IMR-90 (cell line): ENCODE measurements around the gene LYPD4. TPM values are rescaled to one million over a fixed set of nuclear protein-coding genes. Genes with fewer than 3 reads are reported as not detected.

ENCODE experiments used
- ATAC-seq: fragments of 200-7000 bp; cut with Tn5 transposase; 2 replicates; pipeline ENCODE4 v1.9.1; 2020; ENCODE audit warnings: low read depth, mild to moderate bottlenecking, moderate library complexity
- BruUV-seq: library from RNA; stranded (reverse); fragments of 400-500 nt; replicated peaks from 2 replicates; lab custom pipeline; 2021; lab: Mats Ljungman, UMichigan
- CTCF ChIA-PET: fragments of 300-600 bp; formaldehyde crosslinking; extraction: SDS; loops from one replicate; lab custom pipeline; 2021; ENCODE audit warnings: antibody characterized with exemption; lab: Yijun Ruan, JAX
- POLR2A ChIA-PET: fragments of 300-600 bp; sonication (Branson Sonifier 250); formaldehyde crosslinking; loops from one replicate; lab custom pipeline; 2022; ENCODE audit warnings: antibody characterized with exemption; ENCODE audit not compliant: unreplicated experiment; lab: Charles Lee
- DNase-seq: peaks from one replicate; pipeline ENCODE4 v3.0.0; 2013
- H2AFZ ChIP-seq: replicated peaks from 2 replicates; pipeline ENCODE3; 2013; ENCODE audit warnings: low read length, mild to moderate bottlenecking; ENCODE audit not compliant: poor library complexity
- H2AK5ac ChIP-seq: 2 replicates; pipeline ENCODE4 v1.6.1; 2013; ENCODE audit warnings: low read depth, low read length, inconsistent platforms
- H2AK9ac ChIP-seq: replicated peaks from 2 replicates; pipeline ENCODE3; 2013; ENCODE audit warnings: mild to moderate bottlenecking, low read depth, low read length, moderate library complexity; ENCODE audit not compliant: poor library complexity
- H2BK120ac ChIP-seq: 2 replicates; pipeline ENCODE4 v1.6.1; 2013; ENCODE audit warnings: low read depth, low read length, inconsistent platforms
- H2BK15ac ChIP-seq: 3 replicates; pipeline ENCODE4 v1.6.1; 2013; ENCODE audit warnings: low read depth, low read length, inconsistent platforms
- H2BK20ac ChIP-seq: 2 replicates; pipeline ENCODE4 v1.6.1; 2013; ENCODE audit warnings: low read depth, mild to moderate bottlenecking, inconsistent platforms, low read length, moderate library complexity
- H2BK5ac ChIP-seq: 2 replicates; pipeline ENCODE4 v1.6.1; 2013; ENCODE audit warnings: mild to moderate bottlenecking, low read depth, low read length, inconsistent platforms; ENCODE audit not compliant: poor library complexity, severe bottlenecking
- H3K14ac ChIP-seq: replicated peaks from 2 replicates; pipeline ENCODE4 v1.6.1; 2013; ENCODE audit warnings: low read depth, low read length, inconsistent platforms
- H3K18ac ChIP-seq: 2 replicates; pipeline ENCODE4 v1.6.1; 2013; ENCODE audit warnings: low read depth, low read length, control low read depth
- H3K23ac ChIP-seq: 2 replicates; pipeline ENCODE4 v1.6.1; 2013; ENCODE audit warnings: low read depth, low read length, inconsistent platforms
- H3K27ac ChIP-seq: 2 replicates; pipeline ENCODE4 v1.5.1; 2013; ENCODE audit warnings: mild to moderate bottlenecking, control low read depth, low read length; ENCODE audit not compliant: insufficient read depth
- H3K27me3 ChIP-seq: 2 replicates; pipeline ENCODE4 v1.6.1; 2013; ENCODE audit warnings: low read length; ENCODE audit not compliant: control insufficient read depth, insufficient read depth
- H3K36me3 ChIP-seq: 2 replicates; pipeline ENCODE4 v1.6.1; 2013; ENCODE audit warnings: low read length, mixed read lengths; ENCODE audit not compliant: control insufficient read depth, insufficient read depth
- H3K4ac ChIP-seq: 2 replicates; pipeline ENCODE4 v1.6.1; 2013; ENCODE audit warnings: low read depth, low read length, inconsistent platforms
- H3K4me1 ChIP-seq: 2 replicates; pipeline ENCODE4 v1.6.1; 2013; ENCODE audit warnings: low read length, mixed read lengths; ENCODE audit not compliant: control insufficient read depth, insufficient read depth
- H3K4me2 ChIP-seq: 2 replicates; pipeline ENCODE4 v1.6.1; 2013; ENCODE audit warnings: low read depth, mild to moderate bottlenecking, control low read depth, low read length, moderate library complexity
- H3K4me3 ChIP-seq: 2 replicates; pipeline ENCODE4 v1.5.1; 2013; ENCODE audit warnings: low read depth, mild to moderate bottlenecking, control low read depth, low read length, moderate library complexity; ENCODE audit not compliant: insufficient read depth
- H3K56ac ChIP-seq: 2 replicates; pipeline ENCODE4 v1.6.1; 2013; ENCODE audit warnings: low read length, inconsistent platforms; ENCODE audit not compliant: insufficient read depth; ENCODE audit errors: extremely low read depth
- H3K79me1 ChIP-seq, 2 experiments: 2 replicates each; pipeline ENCODE4 v1.6.1; 2013; ENCODE audit warnings: low read length in 2 of 2, inconsistent platforms in 1 of 2, low read depth in 1 of 2
- H3K9ac ChIP-seq: 2 replicates; pipeline ENCODE4 v1.6.1; 2013; ENCODE audit warnings: low read depth, low read length, control low read depth
- H3K9me1 ChIP-seq: 2 replicates; pipeline ENCODE4 v1.6.1; 2013; ENCODE audit warnings: low read length, inconsistent platforms; ENCODE audit not compliant: insufficient read depth
- H3K9me3 ChIP-seq: 2 replicates; pipeline ENCODE4 v1.6.1; 2013; ENCODE audit warnings: low read length; ENCODE audit not compliant: control insufficient read depth, insufficient read depth
- H4K20me1 ChIP-seq: 2 replicates; pipeline ENCODE4 v1.6.1; 2013; ENCODE audit warnings: low read length, inconsistent platforms; ENCODE audit not compliant: insufficient read depth
- H4K5ac ChIP-seq: 2 replicates; pipeline ENCODE4 v1.6.1; 2013; ENCODE audit warnings: mild to moderate bottlenecking, low read depth, low read length, control low read depth
- H4K8ac ChIP-seq, 2 experiments: 2 replicates each; pipeline ENCODE4 v1.6.1; 2013; ENCODE audit warnings: low read depth in 2 of 2, low read length in 2 of 2, control low read depth in 1 of 2, inconsistent platforms in 1 of 2
- H4K91ac ChIP-seq: 2 replicates; pipeline ENCODE4 v1.6.1; 2013; ENCODE audit warnings: low read depth, low read length, inconsistent platforms; ENCODE audit not compliant: insufficient read depth
- BHLHE40 ChIP-seq: fragments of 150-350 bp; IDR thresholded peaks from 2 replicates; pipeline ENCODE4 v1.6.1; 2016; ENCODE audit warnings: mild to moderate bottlenecking, low read depth, low read length
- CHD1 ChIP-seq: IDR thresholded peaks from 2 replicates; pipeline ENCODE4 v1.6.1; 2012; ENCODE audit warnings: low read depth, low read length, improper control_type of control experiment
- ELK1 ChIP-seq: fragments of 150-350 bp; IDR thresholded peaks from 2 replicates; pipeline ENCODE4 v1.6.1; 2016; ENCODE audit warnings: low read depth, mild to moderate bottlenecking, low read length, moderate library complexity, borderline replicate concordance
- FOS ChIP-seq: fragments of 150-350 bp; IDR thresholded peaks from 2 replicates; pipeline ENCODE4 v1.6.1; 2016; ENCODE audit warnings: low read depth, low read length
- MAFK ChIP-seq: IDR thresholded peaks from 2 replicates; pipeline ENCODE4 v1.6.1; 2012; ENCODE audit warnings: low read depth, low read length, improper control_type of control experiment
- MAZ ChIP-seq: IDR thresholded peaks from 2 replicates; pipeline ENCODE4 v1.6.1; 2012; ENCODE audit warnings: low read depth, mild to moderate bottlenecking, low read length, improper control_type of control experiment, moderate library complexity, borderline replicate concordance
- MXI1 ChIP-seq: IDR thresholded peaks from 2 replicates; pipeline ENCODE4 v1.6.1; 2012; ENCODE audit warnings: low read depth, mild to moderate bottlenecking, low read length, moderate library complexity, borderline replicate concordance
- NFE2L2 ChIP-seq: fragments of 150-350 bp; IDR thresholded peaks from 2 replicates; pipeline ENCODE4 v1.6.1; 2016; ENCODE audit warnings: low read depth, mild to moderate bottlenecking, low read length
- POLR2A ChIP-seq: IDR thresholded peaks from 2 replicates; pipeline ENCODE4 v1.6.1; 2012; ENCODE audit warnings: mild to moderate bottlenecking, low read depth, low read length
- RAD21 ChIP-seq: IDR thresholded peaks from 2 replicates; pipeline ENCODE4 v1.6.1; 2012; ENCODE audit warnings: low read length, improper control_type of control experiment
- RCOR1 ChIP-seq: IDR thresholded peaks from 2 replicates; pipeline ENCODE4 v1.6.1; 2012; ENCODE audit warnings: mild to moderate bottlenecking, low read length, improper control_type of control experiment; ENCODE audit not compliant: insufficient replicate concordance
- RFX5 ChIP-seq: IDR thresholded peaks from 2 replicates; pipeline ENCODE4 v1.8.0; 2012; ENCODE audit warnings: low read depth, mild to moderate bottlenecking, low read length, moderate library complexity
- USF2 ChIP-seq: fragments of 150-350 bp; IDR thresholded peaks from 2 replicates; pipeline ENCODE4 v1.6.1; 2017; ENCODE audit warnings: mild to moderate bottlenecking, antibody characterized with exemption, low read length, low read depth
- WGBS, 2 experiments: methylation state at CpG; one replicate each; pipeline versions ENCODE4 v1.1.5 to v1.1.7; 2013; ENCODE audit warnings: missing lambda C conversion rate in 2 of 2; ENCODE audit not compliant: insufficient read length in 1 of 2; ENCODE audit errors: extremely low coverage in 2 of 2; 5-methylcytosine and 5-hydroxymethylcytosine counted together
- dilution Hi-C: fragments of 300-500 bp; cut with HindIII; formaldehyde crosslinking; loops from one replicate; pipeline ENCODE4 v1.14.3; 2018; ENCODE audit warnings: low sequenced_read_pairs; ENCODE audit not compliant: unreplicated experiment
- in situ Hi-C: fragments of 300-500 bp; cut with MboI; formaldehyde crosslinking; loops from 3 replicates; pipeline ENCODE4 v1.14.3; 2019; ENCODE audit warnings: low sequenced_read_pairs, inconsistent platforms, mixed read lengths
- intact Hi-C: fragments of 100-400 bp; cut with micrococcal nuclease; formaldehyde crosslinking; loops from 2 replicates; pipeline ENCODE4 v1.10.0; 2022
- polyA plus RNA-seq, 3 experiments: library from polyadenylated mRNA; depleted of rRNA; stranded (reverse); fragments of >200 nt; gene quantifications; 2 replicates each; pipeline ENCODE4 v1.2.3, GENCODE V29; 2012; ENCODE audit warnings: low replicate concordance in 1 of 3
- total RNA-seq: library from RNA; depleted of rRNA; stranded (reverse); fragments of >200 nt; gene quantifications from 2 replicates; pipeline ENCODE4 v1.2.3, GENCODE V29; 2012

The LYPD4 gene
- total and polyA plus RNA-seq, 2 of the 4 experiments (the other 2 are of a cell fraction): not detected

- Histone ChIP-seq H3K27me3 (no peaks in the 10 kb centered on the region), H3K9me3 (no peaks in the 10 kb centered on the region), H3K36me3 (no peaks in the 10 kb centered on the region), H3K23ac (no peak overlapping the region), H2BK20ac (no peak overlapping the region), H4K8ac (no peak overlapping the region), H3K4me1 (no peaks in the 10 kb centered on the region), H3K14ac (no peak overlapping the region), H4K91ac (no peak overlapping the region), H3K27ac (no peak overlapping the region), H2AK5ac (no peak overlapping the region), H2BK15ac (no peak overlapping the region), H3K9ac (no peak overlapping the region), H2BK5ac (no peak overlapping the region), H3K4ac (no peak overlapping the region), H3K9me1 (no peaks in the 10 kb centered on the region), H4K20me1 (no peaks in the 10 kb centered on the region), H3K4me3 (no peak overlapping the region), H3K56ac (no peak overlapping the region), H3K4me2 (no peak overlapping the region), H3K79me1 (no peaks in the 10 kb centered on the region), H2BK120ac (no peak overlapping the region), H2AFZ (no peak overlapping the region), H4K5ac (no peak overlapping the region), H2AK9ac (no peak overlapping the region), H3K18ac (no peak overlapping the region)
- ATAC-seq: no peak
- 57% methylated on average over 1 of the region's 16 CpGs; no CpG with 5 or more reads in 1 of the 2 experiments for WGBS, 2 experiments
- intact Hi-C loops: no loop called here
- BruUV-seq: no TSS peak
- in situ Hi-C loops: no loop called here
- no peak for DNase-seq
- ChIA-PET POLR2A (no interaction called here), CTCF (no interaction called here)
- dilution Hi-C loops: no loop called here
- TF ChIP-seq MAFK (no peak), RAD21 (no peak), RCOR1 (no peak), NFE2L2 (no peak), RFX5 (no peak), FOS (no peak), BHLHE40 (no peak), USF2 (no peak), CHD1 (no peak), MAZ (no peak), POLR2A (no peak), ELK1 (no peak), MXI1 (no peak)
These were observed 35.6 kb downstream of the LYPD4 start for GRCh38 chr19:41808663-41809566.
